ENCODE measurements around the gene DOK1. TPM values are rescaled to one million over a fixed set of nuclear protein-coding genes. Genes with fewer than 3 reads are reported as not detected.

The DOK1 gene
- total RNA-seq, 1 experiment from 2014 or later = 3.4 TPM

GRCh38 chr2:74599676-74600075 lies 45.2 kb downstream of the DOK1 start:
- ChIA-PET CTCF (interaction anchor here (0.5 to 6.7 kb wide), 4 partner anchors 12 to 1022 kb away, joined by 3 to 61 read pairs (median 4); partner anchors contain the start of gene MOGS), POLR2A (interaction anchor here (0.7 kb wide), 1 partner anchor 243 kb away, joined by 3 read pairs; no protein-coding TSS in a partner anchor)
- Mint-ChIP-seq H3K27me3 (ENCODE audit: insufficient read depth, unreplicated experiment) (peaks cover 39% of the 10 kb centered on the region), H3K9me3 (ENCODE audit: unreplicated experiment) (no peaks in the 10 kb centered on the region), H3K36me3 (ENCODE audit: insufficient read depth, unreplicated experiment) (no peaks in the 10 kb centered on the region), H3K27ac (ENCODE audit: low read depth, unreplicated experiment) (no peak overlapping the region), H3K4me3 (ENCODE audit: unreplicated experiment) (no peak overlapping the region), H3K4me1 (ENCODE audit: insufficient read depth, unreplicated experiment) (peaks cover 7% of the 10 kb centered on the region)
- no peak for DNase-seq (ENCODE audit: unreplicated experiment)
- no TSS peak for BruUV-seq (replicated peaks)
- TF ChIP-seq CTCF (IDR thresholded peaks at IDR 0.05; ENCODE audit: unreplicated experiment) = no peak
- intact Hi-C loops (cut with micrococcal nuclease) = no loop called here

- ChIA-PET POLR2A (interaction anchor here (0.6 to 1.2 kb wide), 2 partner anchors 12 kb away, joined by 4 read pairs; no protein-coding TSS in a partner anchor), CTCF (interaction anchor here (6.7 kb wide), 1 partner anchor 15 kb away, joined by 61 read pairs; no protein-coding TSS in a partner anchor)
- no TSS peak for BruUV-seq (replicated peaks)
- Mint-ChIP-seq H3K27me3 (ENCODE audit: insufficient read depth, unreplicated experiment) (peaks cover 46% of the 10 kb centered on the region), H3K36me3 (ENCODE audit: insufficient read depth, unreplicated experiment) (no peaks in the 10 kb centered on the region), H3K9me3 (ENCODE audit: unreplicated experiment) (no peaks in the 10 kb centered on the region), H3K4me1 (ENCODE audit: insufficient read depth, unreplicated experiment) (peaks cover 7% of the 10 kb centered on the region), H3K4me3 (ENCODE audit: unreplicated experiment) (no peak overlapping the region), H3K27ac (ENCODE audit: low read depth, unreplicated experiment) (no peak overlapping the region)
- DNase-seq (ENCODE audit: unreplicated experiment) = peak; percentile 43
- intact Hi-C loops (cut with micrococcal nuclease) = no loop called here
- TF ChIP-seq CTCF (IDR thresholded peaks at IDR 0.05; ENCODE audit: unreplicated experiment) = no peak
These were observed 48.2 kb downstream of the DOK1 start for GRCh38 chr2:74602586-74603281.

- TF ChIP-seq CTCF (IDR thresholded peaks at IDR 0.05; ENCODE audit: unreplicated experiment) = no peak
- no peak for DNase-seq (ENCODE audit: unreplicated experiment)
- H3K9me3 Mint-ChIP-seq (ENCODE audit: unreplicated experiment) = no peaks in the 10 kb centered on the region
- H3K4me1 Mint-ChIP-seq (ENCODE audit: insufficient read depth, unreplicated experiment) = peaks cover 7% of the 10 kb centered on the region
- no peak overlapping the region for H3K27ac Mint-ChIP-seq (ENCODE audit: low read depth, unreplicated experiment)
- intact Hi-C loops (cut with micrococcal nuclease) = no loop called here
- no peaks in the 10 kb centered on the region for H3K36me3 Mint-ChIP-seq (ENCODE audit: insufficient read depth, unreplicated experiment)
- ChIA-PET POLR2A (interaction anchor here (0.6 kb wide), 1 partner anchor 11 kb away, joined by 4 read pairs; no protein-coding TSS in a partner anchor), CTCF (no interaction called here)
- peaks cover 53% of the 10 kb centered on the region for H3K27me3 Mint-ChIP-seq (ENCODE audit: insufficient read depth, unreplicated experiment)
- BruUV-seq (replicated peaks) = no TSS peak
- H3K4me3 Mint-ChIP-seq (ENCODE audit: unreplicated experiment) = no peak overlapping the region
These were observed 48.9 kb downstream of the DOK1 start for GRCh38 chr2:74603282-74604000.

GRCh38 chr2:74606927-74607326 lies 52.4 kb downstream of the DOK1 start:
- no TSS peak for BruUV-seq (replicated peaks)
- intact Hi-C loops (cut with micrococcal nuclease) = no loop called here
- CTCF ChIA-PET = interaction anchor here (0.6 kb wide), 1 partner anchor 264 kb away, joined by 3 read pairs; no protein-coding TSS in a partner anchor

More at GRCh38 chr2:74606927-74607326, 52.4 kb downstream of the DOK1 start:
- DNase-seq (ENCODE audit: unreplicated experiment) = no peak
- Mint-ChIP-seq H3K27me3 (ENCODE audit: insufficient read depth, unreplicated experiment) (peaks cover 73% of the 10 kb centered on the region), H3K4me1 (ENCODE audit: insufficient read depth, unreplicated experiment) (peaks cover 7% of the 10 kb centered on the region), H3K9me3 (ENCODE audit: unreplicated experiment) (no peaks in the 10 kb centered on the region), H3K36me3 (ENCODE audit: insufficient read depth, unreplicated experiment) (no peaks in the 10 kb centered on the region), H3K27ac (ENCODE audit: low read depth, unreplicated experiment) (no peak overlapping the region), H3K4me3 (ENCODE audit: unreplicated experiment) (no peak overlapping the region)
- TF ChIP-seq CTCF (IDR thresholded peaks at IDR 0.05; ENCODE audit: unreplicated experiment) = no peak
- POLR2A ChIA-PET = no interaction called here
